Measurements from ENCODE around the gene TRAF7. TPM values are rescaled to one million over a fixed set of nuclear protein-coding genes. Genes with fewer than 3 reads are reported as not detected.

TRAF7 gene
- total RNA-seq, 1 donor from 2014 or later = 47.4 TPM

DNA sequence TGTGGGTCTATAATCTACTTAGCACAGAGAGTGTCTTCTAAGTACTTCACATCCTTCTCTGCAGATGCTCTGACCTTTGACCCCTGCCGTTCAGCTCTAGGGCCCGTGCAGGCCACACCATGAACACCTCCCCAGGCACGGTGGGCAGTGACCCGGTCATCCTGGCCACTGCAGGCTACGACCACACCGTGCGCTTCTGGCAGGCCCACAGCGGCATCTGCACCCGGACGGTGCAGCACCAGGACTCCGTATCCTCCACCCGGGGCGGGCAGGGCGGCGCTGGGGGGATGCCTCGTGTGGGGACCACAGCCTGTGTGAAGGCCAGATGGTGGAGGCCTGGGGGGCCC lies 50.4 kb downstream of the TRAF7 start:
- FAIRE-seq = no peak

DNA sequence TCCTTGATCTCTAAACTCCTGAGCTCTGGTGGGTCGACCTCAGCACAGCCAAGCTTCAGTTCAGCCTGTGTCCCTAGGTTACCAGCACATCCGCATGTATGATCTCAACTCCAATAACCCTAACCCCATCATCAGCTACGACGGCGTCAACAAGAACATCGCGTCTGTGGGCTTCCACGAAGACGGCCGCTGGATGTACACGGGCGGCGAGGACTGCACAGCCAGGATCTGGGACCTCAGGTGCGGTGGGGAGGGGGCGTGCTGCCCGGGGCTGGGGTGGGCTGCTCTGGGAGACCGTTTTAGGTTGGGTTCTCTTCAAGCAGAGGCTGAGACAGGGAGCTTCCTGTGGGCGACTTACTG lies 50.8 kb downstream of the TRAF7 start:
- Histone ChIP-seq H3K27me3 (ENCODE audit: control insufficient read depth, insufficient read depth, low read length) (no peaks in the 10 kb centered on the region), H3K4me3 (ENCODE audit: low read depth, low read length) (peak overlapping the region; percentile 65), H3K36me3 (ENCODE audit: control insufficient read depth, insufficient read depth, low read length) (peaks cover 15% of the 10 kb centered on the region)
- FAIRE-seq (no peak), DNase-seq (ENCODE audit: low read depth) (no peak)
- TF ChIP-seq, protein P1, sequence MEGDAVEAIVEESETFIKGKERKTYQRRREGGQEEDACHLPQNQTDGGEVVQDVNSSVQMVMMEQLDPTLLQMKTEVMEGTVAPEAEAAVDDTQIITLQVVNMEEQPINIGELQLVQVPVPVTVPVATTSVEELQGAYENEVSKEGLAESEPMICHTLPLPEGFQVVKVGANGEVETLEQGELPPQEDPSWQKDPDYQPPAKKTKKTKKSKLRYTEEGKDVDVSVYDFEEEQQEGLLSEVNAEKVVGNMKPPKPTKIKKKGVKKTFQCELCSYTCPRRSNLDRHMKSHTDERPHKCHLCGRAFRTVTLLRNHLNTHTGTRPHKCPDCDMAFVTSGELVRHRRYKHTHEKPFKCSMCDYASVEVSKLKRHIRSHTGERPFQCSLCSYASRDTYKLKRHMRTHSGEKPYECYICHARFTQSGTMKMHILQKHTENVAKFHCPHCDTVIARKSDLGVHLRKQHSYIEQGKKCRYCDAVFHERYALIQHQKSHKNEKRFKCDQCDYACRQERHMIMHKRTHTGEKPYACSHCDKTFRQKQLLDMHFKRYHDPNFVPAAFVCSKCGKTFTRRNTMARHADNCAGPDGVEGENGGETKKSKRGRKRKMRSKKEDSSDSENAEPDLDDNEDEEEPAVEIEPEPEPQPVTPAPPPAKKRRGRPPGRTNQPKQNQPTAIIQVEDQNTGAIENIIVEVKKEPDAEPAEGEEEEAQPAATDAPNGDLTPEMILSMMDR (IDR thresholded peaks at IDR 0.05; ENCODE audit: insufficient read depth, low read length, severe bottlenecking) = no peak

More for the DNA sequence above, 50.4 kb downstream of the TRAF7 start:
- no peak for DNase-seq (ENCODE audit: low read depth)
- TF ChIP-seq, protein P1 (IDR thresholded peaks at IDR 0.05; ENCODE audit: insufficient read depth, low read length, severe bottlenecking) = no peak
- Histone ChIP-seq H3K4me3 (ENCODE audit: low read depth, low read length) (peak overlapping the region; percentile 65), H3K27me3 (ENCODE audit: control insufficient read depth, insufficient read depth, low read length) (no peaks in the 10 kb centered on the region), H3K36me3 (ENCODE audit: control insufficient read depth, insufficient read depth, low read length) (peaks cover 15% of the 10 kb centered on the region)

DNA sequence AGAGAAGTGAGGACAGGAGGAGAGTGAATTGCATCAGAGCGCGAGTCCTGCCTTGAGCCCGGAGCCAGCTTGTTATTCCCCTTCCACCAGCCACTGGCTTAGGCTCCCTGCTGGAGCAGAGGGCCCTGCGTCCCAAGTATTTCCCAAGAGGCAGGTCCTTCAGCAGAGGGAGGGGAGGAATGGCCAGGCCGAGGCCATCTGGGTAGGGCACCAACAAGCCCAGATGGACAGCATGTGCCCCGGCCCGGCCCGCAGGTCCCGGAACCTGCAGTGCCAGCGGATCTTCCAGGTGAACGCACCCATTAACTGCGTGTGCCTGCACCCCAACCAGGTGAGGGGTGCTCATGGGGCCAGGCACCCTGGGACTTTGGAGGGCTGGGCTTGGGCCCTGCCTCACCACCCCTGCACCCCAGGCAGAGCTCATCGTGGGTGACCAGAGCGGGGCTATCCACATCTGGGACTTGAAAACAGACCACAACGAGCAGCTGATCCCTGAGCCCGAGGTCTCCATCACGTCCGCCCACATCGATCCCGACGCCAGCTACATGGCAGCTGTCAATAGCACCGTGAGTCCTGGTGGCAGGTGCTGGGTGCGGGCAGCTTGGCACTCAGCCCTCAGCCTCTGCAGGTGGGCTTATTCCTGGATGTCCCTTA lies 51.3 kb downstream of the TRAF7 start:
- Histone ChIP-seq H3K36me3 (ENCODE audit: control insufficient read depth, insufficient read depth, low read length) (peaks cover 17% of the 10 kb centered on the region), H3K4me3 (ENCODE audit: low read depth, low read length) (no peak overlapping the region), H3K27me3 (ENCODE audit: control insufficient read depth, insufficient read depth, low read length) (no peaks in the 10 kb centered on the region)
- TF ChIP-seq, protein P1 (IDR thresholded peaks at IDR 0.05; ENCODE audit: insufficient read depth, low read length, severe bottlenecking) = no peak
- FAIRE-seq (no peak), DNase-seq (ENCODE audit: low read depth) (no peak)

DNA sequence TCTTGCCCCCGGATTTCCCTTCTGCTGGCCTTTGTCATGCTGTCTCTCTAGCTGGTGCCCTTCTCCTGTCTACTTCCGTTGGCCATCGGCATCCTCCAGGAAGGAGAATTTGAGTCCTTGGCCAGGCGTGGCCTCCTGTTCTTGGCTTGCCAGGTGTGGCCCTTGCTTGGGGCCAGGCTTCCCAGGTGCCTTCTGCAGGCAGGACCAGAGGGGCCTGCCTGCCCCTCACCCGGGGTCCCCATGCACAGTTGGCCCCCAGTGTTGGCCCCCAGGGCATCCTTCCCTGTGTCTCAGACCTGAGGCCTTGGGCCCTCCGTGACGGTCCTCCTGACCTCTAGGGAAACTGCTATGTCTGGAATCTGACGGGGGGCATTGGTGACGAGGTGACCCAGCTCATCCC lies 52.3 kb downstream of the TRAF7 start:
- no peak overlapping the region for H3K4me3 ChIP-seq (ENCODE audit: low read depth, low read length)
- FAIRE-seq = no peak
- DNase-seq (ENCODE audit: low read depth) = no peak
- TF ChIP-seq, protein P1 (IDR thresholded peaks at IDR 0.05; ENCODE audit: insufficient read depth, low read length, severe bottlenecking) = no peak
- H3K36me3 ChIP-seq (ENCODE audit: control insufficient read depth, insufficient read depth, low read length) = peaks cover 18% of the 10 kb centered on the region
- H3K27me3 ChIP-seq (ENCODE audit: control insufficient read depth, insufficient read depth, low read length) = no peaks in the 10 kb centered on the region

DNA sequence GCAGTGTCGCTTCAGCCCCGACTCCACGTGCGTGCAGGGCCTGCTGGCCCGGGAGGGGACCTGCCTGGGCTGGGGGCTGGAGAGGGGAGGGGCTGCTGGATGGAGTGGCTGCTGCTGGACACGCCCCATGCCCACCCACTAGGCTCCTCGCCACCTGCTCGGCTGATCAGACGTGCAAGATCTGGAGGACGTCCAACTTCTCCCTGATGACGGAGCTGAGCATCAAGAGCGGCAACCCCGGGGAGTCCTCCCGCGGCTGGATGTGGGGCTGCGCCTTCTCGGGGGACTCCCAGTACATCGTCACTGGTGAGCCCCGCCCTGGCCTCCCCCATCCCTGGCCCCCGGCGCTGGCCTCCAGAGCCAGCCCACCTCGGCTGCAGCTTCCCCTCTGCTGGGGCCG lies 52.7 kb downstream of the TRAF7 start:
- TF ChIP-seq, protein P1 (IDR thresholded peaks at IDR 0.05; ENCODE audit: insufficient read depth, low read length, severe bottlenecking) = no peak
- no peak for DNase-seq (ENCODE audit: low read depth)
- H3K27me3 ChIP-seq (ENCODE audit: control insufficient read depth, insufficient read depth, low read length) = no peaks in the 10 kb centered on the region
- no peak for FAIRE-seq
- peaks cover 18% of the 10 kb centered on the region for H3K36me3 ChIP-seq (ENCODE audit: control insufficient read depth, insufficient read depth, low read length)
- no peak overlapping the region for H3K4me3 ChIP-seq (ENCODE audit: low read depth, low read length)

DNA sequence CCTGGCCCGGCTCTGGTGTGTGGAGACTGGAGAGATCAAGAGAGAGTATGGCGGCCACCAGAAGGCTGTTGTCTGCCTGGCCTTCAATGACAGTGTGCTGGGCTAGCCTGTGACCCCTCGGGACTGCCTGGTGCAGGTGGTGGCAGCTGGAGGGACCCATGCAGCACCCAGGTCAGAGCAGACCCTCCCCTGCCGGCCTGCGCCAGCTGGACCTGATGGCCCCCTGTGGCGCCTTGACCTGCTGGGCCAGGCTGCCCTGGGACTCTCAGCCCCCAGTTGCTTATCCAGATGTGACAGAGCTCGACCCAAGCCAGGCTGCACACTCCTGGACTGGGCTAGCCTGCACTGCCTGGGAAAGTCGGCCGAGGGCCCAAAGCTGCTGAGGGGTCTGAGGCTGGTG lies 53.2 kb downstream of the TRAF7 start:
- TF ChIP-seq, protein P1 (IDR thresholded peaks at IDR 0.05; ENCODE audit: insufficient read depth, low read length, severe bottlenecking) = no peak
- Histone ChIP-seq H3K36me3 (ENCODE audit: control insufficient read depth, insufficient read depth, low read length) (peaks cover 18% of the 10 kb centered on the region), H3K4me3 (ENCODE audit: low read depth, low read length) (no peak overlapping the region), H3K27me3 (ENCODE audit: control insufficient read depth, insufficient read depth, low read length) (no peaks in the 10 kb centered on the region)
- DNase-seq (ENCODE audit: low read depth) = no peak
- no peak for FAIRE-seq
